Neural progenitor cell (in vitro differentiated cells): ENCODE data around the gene IL15. TPM values are rescaled to one million over a fixed set of nuclear protein-coding genes. Genes with fewer than 3 reads are reported as not detected.

ENCODE experiments used
- DNase-seq: peaks from one replicate; pipeline ENCODE4 v3.0.0-alpha.2; 2016; ENCODE audit warnings: low spot score
- H2AFZ ChIP-seq: fragments of 200-600 bp; sonication (generic); replicated peaks from 2 replicates; pipeline ENCODE4 v1.6.1; 2016; ENCODE audit warnings: antibody characterized with exemption
- H3F3A ChIP-seq: fragments of 200-600 bp; sonication (generic); 2 replicates; pipeline ENCODE4 v1.6.1; 2016; ENCODE audit warnings: antibody characterized with exemption, low read depth
- H3K27ac ChIP-seq: fragments of 200-600 bp; sonication (generic); 2 replicates; pipeline ENCODE4 v1.5.1; 2016; ENCODE audit warnings: mild to moderate bottlenecking
- H3K27me3 ChIP-seq: fragments of 200-600 bp; sonication (generic); 2 replicates; pipeline ENCODE4 v1.6.1; 2016; ENCODE audit warnings: mild to moderate bottlenecking, moderate library complexity
- H3K36me3 ChIP-seq: fragments of 200-600 bp; sonication (generic); 2 replicates; pipeline ENCODE4 v1.5.1; 2016
- H3K4me1 ChIP-seq: fragments of 200-600 bp; sonication (generic); 2 replicates; pipeline ENCODE4 v1.6.1; 2016; ENCODE audit warnings: mixed run types
- H3K4me2 ChIP-seq: fragments of 200-600 bp; sonication (generic); 2 replicates; pipeline ENCODE4 v1.6.1; 2016
- H3K4me3 ChIP-seq: fragments of 200-600 bp; sonication (generic); 2 replicates; pipeline ENCODE4 v1.5.1; 2016
- H3K79me2 ChIP-seq: fragments of 200-600 bp; sonication (generic); 2 replicates; pipeline ENCODE4 v1.6.1; 2016; ENCODE audit warnings: low read depth
- H3K9ac ChIP-seq: fragments of 200-600 bp; sonication (generic); 2 replicates; pipeline ENCODE4 v1.6.1; 2016
- H3K9me3 ChIP-seq: fragments of 200-600 bp; sonication (generic); 2 replicates; pipeline ENCODE4 v1.5.1; 2016; ENCODE audit warnings: low read depth
- H4K20me1 ChIP-seq: fragments of 200-600 bp; sonication (generic); 2 replicates; pipeline ENCODE4 v1.6.1; 2016; ENCODE audit warnings: low read depth
- H3K27ac Mint-ChIP-seq: 3 replicates; pipeline ENCODE4 v1.8.0; 2021; ENCODE audit warnings: mixed read lengths
- H3K27me3 Mint-ChIP-seq: 2 replicates; pipeline ENCODE4 v1.8.0; 2022; ENCODE audit warnings: low read depth, mild to moderate bottlenecking, inconsistent platforms, moderate library complexity, mixed read lengths; ENCODE audit not compliant: insufficient read depth
- H3K36me3 Mint-ChIP-seq: 3 replicates; pipeline ENCODE4 v1.8.0; 2021; ENCODE audit warnings: mixed read lengths
- H3K4me1 Mint-ChIP-seq: 3 replicates; pipeline ENCODE4 v1.8.0; 2021; ENCODE audit warnings: mixed read lengths
- H3K4me3 Mint-ChIP-seq: 3 replicates; pipeline ENCODE4 v1.8.0; 2021; ENCODE audit warnings: mild to moderate bottlenecking, moderate library complexity, mixed read lengths
- H3K9me3 Mint-ChIP-seq: 3 replicates; pipeline ENCODE4 v1.8.0; 2020; ENCODE audit warnings: mixed read lengths
- EZH2 ChIP-seq: fragments of 200-600 bp; sonication (generic); IDR thresholded peaks from 2 replicates; pipeline ENCODE4 v1.6.1; 2017; ENCODE audit warnings: antibody characterized with exemption, mild to moderate bottlenecking, moderate library complexity
- EZH2phosphoT487 ChIP-seq: fragments of 200-600 bp; sonication (generic); IDR thresholded peaks from 2 replicates; pipeline ENCODE4 v1.6.1; 2017; ENCODE audit warnings: antibody characterized with exemption
- total RNA-seq: library from RNA; depleted of rRNA; stranded (reverse); fragments of >200 nt; gene quantifications from 2 replicates; pipeline ENCODE4 v1.2.3, GENCODE V29; 2015; ENCODE audit warnings: low replicate concordance
- TF ChIP-seq, protein P1 (sequence below): fragments of 200-600 bp; sonication (generic); IDR thresholded peaks from 2 replicates; pipeline ENCODE4 v1.5.1; 2017; ENCODE audit warnings: antibody characterized with exemption, mild to moderate bottlenecking

IL15 gene
- total RNA-seq, 1 donor from 2014 or later = not detected

DNA sequence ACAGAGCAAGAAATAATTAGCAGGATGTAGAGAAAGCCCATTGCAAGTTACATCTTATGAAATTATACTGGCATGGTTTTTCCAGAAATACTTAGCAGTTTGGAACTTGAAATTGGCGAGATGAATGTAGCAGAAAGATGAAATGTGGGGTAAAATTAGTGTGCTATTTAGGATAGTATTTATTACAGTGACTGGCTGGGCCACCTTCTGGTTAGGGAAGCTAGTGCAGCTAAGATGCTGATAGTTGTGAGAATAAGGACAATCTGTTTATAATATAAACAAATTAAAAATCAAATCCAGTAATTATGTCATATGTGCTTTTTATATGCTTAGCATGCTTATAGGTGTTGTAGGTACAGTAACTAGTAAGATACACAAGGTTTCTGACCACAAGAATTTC lies 74.8 kb downstream of the IL15 start:
- H4K20me1 ChIP-seq = no peaks in the 10 kb centered on the region

DNA sequence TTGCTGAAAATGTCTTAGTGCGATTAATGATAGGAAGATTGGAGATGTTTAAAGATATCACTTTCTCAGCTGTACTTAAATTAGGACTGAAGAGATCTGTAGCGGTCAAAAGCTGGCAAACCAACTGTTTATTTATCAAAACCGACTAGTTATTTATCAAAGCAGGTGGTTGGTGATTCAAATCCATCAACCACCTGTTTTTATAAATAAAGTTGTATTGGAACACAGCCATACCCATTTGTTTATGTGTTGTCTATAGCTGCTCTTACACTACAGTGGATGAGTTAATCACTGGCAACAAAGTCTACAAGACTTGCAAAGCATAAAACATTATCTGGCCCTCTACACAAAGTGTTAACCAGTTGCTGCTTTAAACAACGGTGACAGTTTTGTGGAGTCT lies 76.8 kb downstream of the IL15 start:
- H3K36me3 Mint-ChIP-seq = no peaks in the 10 kb centered on the region
- H3K27me3 ChIP-seq = no peaks in the 10 kb centered on the region
- peaks cover 2% of the 10 kb centered on the region for H3K27me3 Mint-ChIP-seq
- H3K4me3 ChIP-seq = no peak overlapping the region
- no peaks in the 10 kb centered on the region for H3K4me1 Mint-ChIP-seq
- H4K20me1 ChIP-seq = no peaks in the 10 kb centered on the region
- no peak for DNase-seq
- H3K9ac ChIP-seq = no peak overlapping the region
- H3K27ac Mint-ChIP-seq = no peak overlapping the region
- no peaks in the 10 kb centered on the region for H3K9me3 ChIP-seq
- no peaks in the 10 kb centered on the region for H3K4me1 ChIP-seq
- no peaks in the 10 kb centered on the region for H3F3A ChIP-seq
- TF ChIP-seq, protein P1, sequence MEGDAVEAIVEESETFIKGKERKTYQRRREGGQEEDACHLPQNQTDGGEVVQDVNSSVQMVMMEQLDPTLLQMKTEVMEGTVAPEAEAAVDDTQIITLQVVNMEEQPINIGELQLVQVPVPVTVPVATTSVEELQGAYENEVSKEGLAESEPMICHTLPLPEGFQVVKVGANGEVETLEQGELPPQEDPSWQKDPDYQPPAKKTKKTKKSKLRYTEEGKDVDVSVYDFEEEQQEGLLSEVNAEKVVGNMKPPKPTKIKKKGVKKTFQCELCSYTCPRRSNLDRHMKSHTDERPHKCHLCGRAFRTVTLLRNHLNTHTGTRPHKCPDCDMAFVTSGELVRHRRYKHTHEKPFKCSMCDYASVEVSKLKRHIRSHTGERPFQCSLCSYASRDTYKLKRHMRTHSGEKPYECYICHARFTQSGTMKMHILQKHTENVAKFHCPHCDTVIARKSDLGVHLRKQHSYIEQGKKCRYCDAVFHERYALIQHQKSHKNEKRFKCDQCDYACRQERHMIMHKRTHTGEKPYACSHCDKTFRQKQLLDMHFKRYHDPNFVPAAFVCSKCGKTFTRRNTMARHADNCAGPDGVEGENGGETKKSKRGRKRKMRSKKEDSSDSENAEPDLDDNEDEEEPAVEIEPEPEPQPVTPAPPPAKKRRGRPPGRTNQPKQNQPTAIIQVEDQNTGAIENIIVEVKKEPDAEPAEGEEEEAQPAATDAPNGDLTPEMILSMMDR = no peak
- TF ChIP-seq EZH2phosphoT487 = no peak
- peaks cover 5% of the 10 kb centered on the region for H3K9me3 Mint-ChIP-seq
- H2AFZ ChIP-seq = no peak overlapping the region
- H3K4me3 Mint-ChIP-seq = no peak overlapping the region
- no peaks in the 10 kb centered on the region for H3K79me2 ChIP-seq
- no peak overlapping the region for H3K27ac ChIP-seq
- no peaks in the 10 kb centered on the region for H3K36me3 ChIP-seq
- H3K4me2 ChIP-seq = no peak overlapping the region

More for the DNA sequence above, 74.8 kb downstream of the IL15 start:
- H2AFZ ChIP-seq = no peak overlapping the region
- H3K36me3 ChIP-seq = no peaks in the 10 kb centered on the region
- no peaks in the 10 kb centered on the region for H3K27me3 ChIP-seq
- Mint-ChIP-seq H3K27me3 (peaks cover 2% of the 10 kb centered on the region), H3K27ac (no peak overlapping the region), H3K9me3 (peaks cover 10% of the 10 kb centered on the region), H3K4me3 (no peak overlapping the region), H3K36me3 (no peaks in the 10 kb centered on the region), H3K4me1 (no peaks in the 10 kb centered on the region)
- TF ChIP-seq, protein P1 = peak; percentile 51
- TF ChIP-seq EZH2 = no peak
- TF ChIP-seq EZH2phosphoT487 = no peak
- no peaks in the 10 kb centered on the region for H3K4me1 ChIP-seq
- DNase-seq = peak; percentile 16
- peaks cover 6% of the 10 kb centered on the region for H3K9me3 ChIP-seq
- no peak overlapping the region for H3K4me2 ChIP-seq
- H3K79me2 ChIP-seq = no peaks in the 10 kb centered on the region
- no peaks in the 10 kb centered on the region for H3F3A ChIP-seq
- no peak overlapping the region for H3K27ac ChIP-seq
- H3K9ac ChIP-seq = no peak overlapping the region
- no peak overlapping the region for H3K4me3 ChIP-seq

DNA sequence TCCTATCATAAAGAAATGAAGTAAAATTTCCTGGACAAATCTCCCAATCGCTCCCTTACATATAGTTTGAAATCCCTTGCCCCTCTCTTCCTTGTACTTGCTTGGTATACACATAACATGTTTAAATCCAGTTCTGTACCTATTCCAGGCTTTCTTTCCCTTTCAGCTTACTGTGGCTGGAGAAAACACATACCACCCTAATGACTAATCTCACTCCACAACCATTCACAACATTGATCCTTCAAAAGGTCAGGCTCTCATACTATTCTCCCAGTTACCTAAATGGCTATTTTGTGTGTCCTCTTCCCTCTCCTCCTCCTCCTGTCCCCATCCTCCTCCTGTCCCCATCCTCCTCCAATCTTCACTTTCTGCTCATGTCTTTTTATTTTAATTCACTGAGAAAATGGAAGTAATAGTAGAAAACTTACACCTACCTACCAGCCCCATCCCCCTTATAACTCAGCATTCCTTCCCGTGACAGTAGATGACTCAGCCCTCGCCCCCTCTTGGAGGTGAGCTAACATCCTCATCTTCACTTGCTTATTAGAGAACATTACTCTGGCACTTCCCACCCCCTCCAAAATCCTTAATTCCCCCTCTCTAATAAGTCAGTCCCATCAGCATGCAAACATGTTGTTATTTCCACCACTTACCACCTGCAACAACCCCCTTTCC lies 77.5 kb downstream of the IL15 start:
- Histone ChIP-seq H3K9me3 (no peaks in the 10 kb centered on the region), H3K9ac (no peak overlapping the region), H3K79me2 (no peaks in the 10 kb centered on the region), H3K4me3 (no peak overlapping the region), H3K27ac (no peak overlapping the region), H3F3A (no peaks in the 10 kb centered on the region), H3K36me3 (no peaks in the 10 kb centered on the region), H3K4me1 (no peaks in the 10 kb centered on the region), H3K27me3 (no peaks in the 10 kb centered on the region), H3K4me2 (no peak overlapping the region), H4K20me1 (no peaks in the 10 kb centered on the region), H2AFZ (no peak overlapping the region)
- H3K4me3 Mint-ChIP-seq = no peak overlapping the region
- no peak overlapping the region for H3K27ac Mint-ChIP-seq
- no peak for TF ChIP-seq EZH2
- no peaks in the 10 kb centered on the region for H3K36me3 Mint-ChIP-seq
- H3K27me3 Mint-ChIP-seq = peaks cover 2% of the 10 kb centered on the region
- peaks cover 5% of the 10 kb centered on the region for H3K9me3 Mint-ChIP-seq
- no peaks in the 10 kb centered on the region for H3K4me1 Mint-ChIP-seq
- DNase-seq = no peak

DNA sequence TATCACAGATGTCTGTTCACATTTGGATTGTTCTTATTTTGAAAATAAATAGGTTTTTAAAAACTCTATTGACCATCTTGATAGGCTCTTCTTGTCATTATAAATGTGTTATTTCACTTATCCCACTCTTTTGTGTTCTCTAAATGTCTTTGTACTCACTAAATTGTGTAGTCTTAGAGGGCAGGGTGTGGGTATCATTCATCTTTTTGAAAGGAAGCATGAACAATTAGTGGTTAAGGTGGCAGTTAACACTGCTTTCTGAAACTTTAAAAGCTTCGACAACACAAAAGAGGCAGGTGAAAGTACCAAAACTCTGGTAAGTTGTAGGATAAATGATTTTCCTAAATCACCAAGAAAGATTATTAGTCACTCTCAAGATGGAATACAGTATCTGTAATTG lies 83.2 kb downstream of the IL15 start:
- Mint-ChIP-seq H3K27ac (no peak overlapping the region), H3K9me3 (peaks cover 5% of the 10 kb centered on the region), H3K27me3 (no peaks in the 10 kb centered on the region), H3K4me3 (no peak overlapping the region), H3K36me3 (no peaks in the 10 kb centered on the region), H3K4me1 (no peaks in the 10 kb centered on the region)
- H3K4me3 ChIP-seq = no peak overlapping the region
- TF ChIP-seq EZH2phosphoT487 (no peak), EZH2 (no peak)
- TF ChIP-seq, protein P1 = no peak
- H3K79me2 ChIP-seq = no peaks in the 10 kb centered on the region
- no peak overlapping the region for H3K9ac ChIP-seq
- H3K36me3 ChIP-seq = no peaks in the 10 kb centered on the region
- DNase-seq = no peak
- no peaks in the 10 kb centered on the region for H3K9me3 ChIP-seq
- H3K27me3 ChIP-seq = no peaks in the 10 kb centered on the region
- H2AFZ ChIP-seq = no peak overlapping the region
- H4K20me1 ChIP-seq = no peaks in the 10 kb centered on the region
- H3K4me1 ChIP-seq = no peaks in the 10 kb centered on the region
- H3K4me2 ChIP-seq = no peak overlapping the region
- no peaks in the 10 kb centered on the region for H3F3A ChIP-seq
- H3K27ac ChIP-seq = no peak overlapping the region
